ENCODE data around the gene CD2. TPM values are rescaled to one million over a fixed set of nuclear protein-coding genes. Genes with fewer than 3 reads are reported as not detected.

The CD2 gene
- polyA plus RNA-seq, 3 donors = 0.89 to 3.6 (median 2.1) TPM

- H4K20me1 ChIP-seq (ENCODE audit: insufficient read depth, low read length) = no peaks in the 10 kb centered on the region
- Mint-ChIP-seq H3K9me3 (peaks cover 0 to 3% (median 0%) of the 10 kb centered on the region in 7 donors), H3K4me3 (no peak overlapping the region), H3K4me1 (peaks cover 6% of the 10 kb centered on the region), H3K27me3 (ENCODE audit: low read depth in 3 of 3) (peaks cover 2 to 6% (median 4%) of the 10 kb centered on the region in 3 donors), H3K36me3 (no peaks in the 10 kb centered on the region), H3K27ac (no peak overlapping the region)
- no peaks in the 10 kb centered on the region for H3K79me2 ChIP-seq (ENCODE audit: insufficient read depth, low read length)
- no peaks in the 10 kb centered on the region for H3K27me3 ChIP-seq (ENCODE audit: control insufficient read depth in 2 of 2, insufficient read depth in 2 of 2, low read length in 2 of 2)
- TF ChIP-seq CTCF (IDR thresholded peaks at IDR 0.05) = no peak
- H3K36me3 ChIP-seq (replicated peaks in 1 of 2; ENCODE audit: control insufficient read depth in 1 of 2, insufficient read depth in 2 of 2, low read length in 2 of 2) = no peaks in the 10 kb centered on the region
- no peak overlapping the region for H3K4me2 ChIP-seq (replicated peaks; ENCODE audit: extremely low read depth, low read length, poor library complexity, severe bottlenecking)
- H3K9ac ChIP-seq (ENCODE audit: insufficient read depth, low read length, poor library complexity, severe bottlenecking) = no peak overlapping the region
- H3K4me1 ChIP-seq (ENCODE audit: control insufficient read depth in 1 of 2, insufficient read depth in 2 of 2, low read length in 2 of 2) = peaks cover 0 to 7% of the 10 kb centered on the region in 2 donors
- WGBS (ENCODE audit: insufficient coverage) = 95% methylated on average over 2 of the region's 2 CpGs
- H3K9me3 ChIP-seq (replicated peaks in 1 of 2; ENCODE audit: control insufficient read depth in 1 of 2, insufficient read depth in 1 of 2, low read length in 2 of 2) = no peaks in the 10 kb centered on the region
- DNase-seq = no peak
- H2AFZ ChIP-seq (ENCODE audit: insufficient read depth, low read depth, low read length, poor library complexity, severe bottlenecking) = peak overlapping the region; percentile 36
- H3K4me3 ChIP-seq (replicated peaks in 1 of 3; ENCODE audit: low read depth in 2 of 3, low read length in 3 of 3) = no peak overlapping the region
- no peak overlapping the region for H3K27ac ChIP-seq (ENCODE audit: low read depth in 1 of 2, low read length in 2 of 2)
- intact Hi-C loops (cut with micrococcal nuclease) = no loop called here
Measured at GRCh38 chr1:116711263-116711840, 42.9 kb upstream of the CD2 start.

- no peaks in the 10 kb centered on the region for H4K20me1 ChIP-seq (ENCODE audit: insufficient read depth, low read length)
- H3K36me3 Mint-ChIP-seq = no peaks in the 10 kb centered on the region
- no peak overlapping the region for H3K4me3 ChIP-seq (replicated peaks in 1 of 3; ENCODE audit: low read depth in 2 of 3, low read length in 3 of 3)
- H3K27me3 ChIP-seq (ENCODE audit: control insufficient read depth in 2 of 2, insufficient read depth in 2 of 2, low read length in 2 of 2) = no peaks in the 10 kb centered on the region
- 52% methylated on average over 5 of the region's 6 CpGs for WGBS (ENCODE audit: insufficient coverage)
- TF ChIP-seq CTCF (IDR thresholded peaks at IDR 0.05) = no peak
- H3K79me2 ChIP-seq (ENCODE audit: insufficient read depth, low read length) = no peaks in the 10 kb centered on the region
- peaks cover 2 to 6% (median 4%) of the 10 kb centered on the region in 3 donors for H3K27me3 Mint-ChIP-seq (ENCODE audit: low read depth in 3 of 3)
- H3K4me2 ChIP-seq (replicated peaks; ENCODE audit: extremely low read depth, low read length, poor library complexity, severe bottlenecking) = no peak overlapping the region
- peaks cover 6% of the 10 kb centered on the region for H3K4me1 Mint-ChIP-seq
- DNase-seq = peak in 1 of 3 donors; percentile 9
- H3K9me3 Mint-ChIP-seq = peaks cover 0 to 3% (median 0%) of the 10 kb centered on the region in 7 donors
- no peak overlapping the region for H2AFZ ChIP-seq (ENCODE audit: insufficient read depth, low read depth, low read length, poor library complexity, severe bottlenecking)
- no peak overlapping the region for H3K27ac Mint-ChIP-seq
- H3K9ac ChIP-seq (ENCODE audit: insufficient read depth, low read length, poor library complexity, severe bottlenecking) = no peak overlapping the region
- no peaks in the 10 kb centered on the region for H3K9me3 ChIP-seq (replicated peaks in 1 of 2; ENCODE audit: control insufficient read depth in 1 of 2, insufficient read depth in 1 of 2, low read length in 2 of 2)
- peaks cover 0 to 7% of the 10 kb centered on the region in 2 donors for H3K4me1 ChIP-seq (ENCODE audit: control insufficient read depth in 1 of 2, insufficient read depth in 2 of 2, low read length in 2 of 2)
- H3K27ac ChIP-seq (ENCODE audit: low read depth in 1 of 2, low read length in 2 of 2) = no peak overlapping the region
- intact Hi-C loops (cut with micrococcal nuclease) = no loop called here
- peak overlapping the region; percentile 35 to 61 for H3K4me3 Mint-ChIP-seq
- H3K36me3 ChIP-seq (replicated peaks in 1 of 2; ENCODE audit: control insufficient read depth in 1 of 2, insufficient read depth in 2 of 2, low read length in 2 of 2) = no peaks in the 10 kb centered on the region
Measured at GRCh38 chr1:116712510-116712909, 41.7 kb upstream of the CD2 start.
